ENCODE measurements around the gene CD58.
"Not testable (repeated sequence)": the region's sequence is repeated elsewhere in the genome, so short reads cannot be mapped to it uniquely, and the experiment has no call there.

- not testable (repeated sequence) for TF ChIP-seq POLR2A, TAF1, POLR2AphosphoS5 (IDR thresholded peaks at IDR 0.05; ENCODE audit: low read depth, low read length)
Measured at GRCh38 chr1:116589101-116589735, 18.4 kb upstream of the CD58 start.
